SIG-M5 (cell line): ENCODE data around the gene KRTAP5-8.
"Not testable (repeated sequence)": the region's sequence is repeated elsewhere in the genome, so short reads cannot be mapped to it uniquely, and the experiment has no call there.

Experiments
- DNase-seq: peaks from one replicate; lab custom pipeline; 2025; lab: John Stamatoyannopoulos, UW

Gene KRTAP5-8

DNA sequence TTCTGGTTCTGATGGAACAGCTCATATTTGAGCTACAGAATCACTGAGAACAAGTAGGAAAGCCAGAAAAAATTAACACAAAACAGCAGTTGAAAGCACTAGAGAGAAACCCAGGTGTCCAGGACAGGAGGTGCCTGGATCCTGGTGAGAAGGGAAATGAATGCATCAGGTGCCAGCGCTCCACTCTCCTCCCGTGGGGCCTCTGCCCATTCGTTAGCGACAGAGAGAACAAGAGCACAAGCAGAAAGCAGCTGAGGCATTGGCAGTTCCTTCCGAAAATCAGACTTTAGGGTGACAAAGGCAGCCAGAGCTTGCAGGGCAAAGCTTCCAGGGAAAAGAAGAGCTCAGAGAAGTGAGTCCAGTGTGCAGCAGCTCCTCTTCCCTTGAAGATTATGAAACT, 30.7 kb upstream of the KRTAP5-8 start:
- DNase-seq: no peak

DNA sequence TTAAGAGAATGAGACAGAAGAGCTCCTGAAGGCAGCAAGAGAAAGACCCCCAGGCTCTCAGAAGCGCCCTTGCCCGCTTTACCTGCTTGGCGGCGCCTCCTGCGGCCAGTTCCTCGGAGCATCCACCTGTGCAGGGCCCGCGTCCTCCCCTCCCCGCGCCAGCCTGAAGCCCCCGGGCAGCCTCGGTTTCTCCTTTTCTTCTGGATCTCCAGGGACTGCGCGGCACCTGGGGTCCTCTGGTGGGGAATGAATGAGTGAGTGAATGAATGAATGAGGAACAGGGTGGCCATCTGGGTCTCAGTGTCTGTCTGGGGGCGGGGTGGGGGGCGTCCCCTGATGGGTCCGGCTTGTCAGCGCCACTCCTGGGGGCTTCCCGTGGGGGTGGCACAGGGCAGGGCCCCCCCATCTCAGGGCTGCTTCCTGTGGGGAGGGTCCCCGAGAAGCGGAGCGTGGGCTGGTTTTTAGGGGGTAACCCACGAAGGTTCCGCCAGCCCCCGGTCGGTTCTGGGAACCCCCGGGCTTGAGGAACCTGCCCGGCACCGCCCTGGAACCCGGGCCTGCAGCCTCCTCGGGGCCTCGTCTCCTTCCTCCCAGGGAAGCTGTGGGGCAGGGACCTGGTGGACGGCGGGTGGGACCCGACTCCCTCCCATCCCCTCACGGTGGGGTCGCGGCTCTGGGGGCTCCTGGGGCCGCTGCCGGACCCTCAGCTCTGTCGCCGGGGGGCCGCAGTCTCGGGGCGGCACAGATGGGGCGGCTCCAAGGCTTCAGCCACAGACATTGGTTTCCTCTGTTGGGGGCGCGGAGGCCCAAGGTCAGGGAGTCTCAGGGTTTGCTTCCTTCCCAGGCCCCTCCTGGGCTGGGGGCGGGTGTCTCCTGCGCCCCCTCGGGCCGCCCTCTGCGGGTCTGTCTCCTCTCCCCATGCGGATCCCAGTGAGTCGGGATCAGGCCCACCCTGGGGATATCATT, 19.0 kb upstream of the KRTAP5-8 start:
- DNase-seq: no peak

DNA sequence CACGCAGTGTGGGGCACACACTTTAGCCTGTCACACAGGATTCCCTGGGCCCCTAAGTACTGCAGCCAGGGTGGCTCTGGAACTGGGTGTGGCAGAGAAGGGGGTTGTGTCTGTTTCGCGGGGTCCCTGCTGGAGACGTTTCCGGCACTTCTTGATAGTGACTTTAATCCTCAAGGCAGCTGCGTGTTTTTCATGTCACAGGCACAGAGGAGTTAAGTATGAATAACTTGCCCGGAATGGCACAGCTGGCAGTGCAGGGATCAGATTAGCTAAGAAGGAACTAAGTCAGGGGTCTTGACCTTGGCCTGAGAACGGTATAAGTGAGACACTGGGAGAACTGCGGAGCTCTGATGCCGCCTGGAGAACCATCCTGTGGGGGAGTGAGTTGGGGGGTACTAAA, 18.3 kb upstream of the KRTAP5-8 start:
- DNase-seq: no peak

DNA sequence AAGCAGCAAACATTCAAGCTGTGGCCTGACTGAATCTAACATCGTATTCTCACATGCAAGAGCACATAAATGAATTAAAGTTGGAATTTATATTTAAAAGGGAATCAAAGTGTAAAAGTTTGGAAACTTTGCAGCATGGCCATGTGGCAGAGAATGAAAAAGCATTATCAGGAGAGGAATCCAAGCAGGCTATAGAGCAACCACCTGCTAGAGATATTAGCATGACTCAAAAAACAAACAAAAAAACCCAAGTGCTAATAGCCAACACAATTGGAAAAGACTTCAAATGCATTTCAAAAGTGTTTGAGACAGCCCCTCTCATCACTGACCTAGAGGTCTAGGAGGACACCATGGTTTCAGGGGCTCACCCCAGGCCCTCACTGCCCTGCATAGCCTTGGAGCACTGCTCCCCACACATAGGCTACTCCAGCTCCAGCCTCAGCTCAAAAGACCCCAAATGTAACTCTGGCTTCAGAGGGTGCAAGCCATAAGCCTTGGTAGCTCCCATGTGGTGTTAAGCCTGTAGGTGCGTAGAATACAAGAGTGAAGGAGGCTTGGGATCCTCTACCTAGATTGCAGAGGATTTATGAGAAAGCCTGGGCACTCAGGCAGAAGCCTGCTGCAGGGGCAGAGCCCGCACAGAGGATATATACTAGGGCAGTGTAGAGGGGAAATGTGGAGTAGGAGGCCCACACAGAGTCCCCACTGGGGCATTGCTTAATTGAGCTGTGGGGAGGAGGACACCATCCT, 12.5 kb upstream of the KRTAP5-8 start:
- no peak for DNase-seq

DNA sequence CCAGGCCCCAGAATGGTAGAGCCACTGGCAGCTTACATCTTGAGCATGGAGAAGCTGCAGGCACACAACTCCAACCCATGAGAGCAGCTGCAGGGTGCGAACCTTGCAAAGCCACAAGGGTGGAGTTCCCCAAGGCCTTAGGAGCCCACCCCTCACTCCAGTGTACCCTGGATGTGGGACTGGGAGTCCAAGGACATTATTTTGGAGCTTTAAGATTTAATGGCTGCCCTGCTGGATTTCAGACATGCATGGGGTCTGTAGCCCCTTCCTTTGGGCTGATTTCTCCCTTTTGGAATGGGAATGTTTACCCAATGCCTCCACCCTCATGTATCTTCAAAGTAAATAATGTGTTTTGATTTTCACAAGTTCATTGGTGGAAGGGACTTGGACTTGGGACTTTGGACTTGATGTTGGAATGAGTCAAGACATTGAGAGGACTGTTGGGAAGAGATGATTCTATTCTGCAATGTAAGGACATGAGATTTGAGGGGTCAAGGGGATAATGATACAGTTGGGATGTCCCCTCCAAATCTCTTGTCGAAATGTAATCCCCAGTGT, 11.8 kb upstream of the KRTAP5-8 start:
- DNase-seq: no peak

DNA sequence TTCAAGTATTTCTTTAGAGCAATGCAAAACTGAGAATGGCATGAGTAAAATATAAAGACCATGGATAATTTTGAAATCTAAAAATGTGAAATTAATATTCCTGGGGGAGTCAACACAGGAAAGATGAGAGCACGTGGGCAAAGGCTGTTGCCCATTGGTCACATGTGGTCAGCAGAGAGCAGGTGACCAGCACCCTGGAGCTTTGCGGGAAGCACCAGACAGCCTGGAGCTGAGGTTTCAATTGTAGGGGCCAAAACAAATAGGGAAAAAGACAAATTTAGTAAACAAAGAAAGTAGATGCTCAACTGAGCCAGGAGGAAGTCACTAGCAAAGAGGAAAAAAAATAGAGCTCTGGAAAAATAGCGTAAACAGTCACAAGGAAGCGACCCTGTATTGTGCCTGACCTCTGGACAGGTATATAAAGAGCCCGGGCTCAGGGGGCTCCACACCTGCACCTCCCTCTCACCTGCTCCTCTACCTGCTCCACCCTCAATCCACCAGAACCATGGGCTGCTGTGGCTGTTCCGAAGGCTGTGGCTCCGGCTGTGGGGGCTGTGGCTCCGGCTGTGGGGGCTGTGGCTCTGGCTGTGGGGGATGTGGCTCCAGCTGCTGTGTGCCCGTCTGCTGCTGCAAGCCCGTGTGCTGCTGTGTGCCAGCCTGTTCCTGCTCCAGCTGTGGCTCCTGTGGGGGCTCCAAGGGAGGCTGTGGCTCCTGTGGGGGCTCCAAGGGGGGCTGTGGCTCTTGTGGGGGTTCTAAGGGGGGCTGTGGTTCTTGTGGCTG, 10.8 kb upstream of the KRTAP5-8 start, which contains the start of gene KRTAP5-7:
TSS of gene KRTAP5-7 (plus strand) at position 472 of the 780 bp plus-strand sequence. CDS start at position 506, 34 bp downstream.
- not testable (repeated sequence) for DNase-seq

DNA sequence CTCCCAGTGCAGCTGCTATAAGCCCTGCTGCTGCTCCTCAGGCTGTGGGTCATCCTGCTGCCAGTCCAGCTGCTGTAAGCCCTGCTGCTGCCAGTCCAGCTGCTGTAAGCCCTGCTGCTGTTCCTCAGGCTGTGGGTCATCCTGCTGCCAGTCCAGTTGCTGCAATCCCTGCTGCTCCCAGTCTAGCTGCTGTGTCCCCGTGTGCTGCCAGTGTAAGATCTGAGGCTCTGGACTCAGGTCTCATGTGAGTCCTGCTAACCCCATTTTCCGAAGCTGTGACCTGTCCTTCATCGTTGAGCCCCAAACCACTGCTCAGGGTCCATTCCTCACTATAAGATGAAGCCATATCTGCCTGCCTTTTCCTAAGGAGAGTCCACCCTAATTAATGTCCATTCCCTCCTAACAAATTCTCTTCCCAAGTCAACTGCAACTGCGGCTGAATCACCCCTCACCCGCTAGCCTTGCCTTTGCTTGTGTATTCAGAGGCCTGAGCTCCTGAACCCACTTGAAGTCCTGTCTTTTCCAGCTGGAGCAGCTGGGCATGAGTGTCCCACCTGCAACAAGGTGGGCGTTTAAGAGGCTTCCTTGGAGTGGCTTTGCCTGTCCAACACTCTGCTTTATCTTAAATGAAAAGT, 10.1 kb upstream of the KRTAP5-8 start:
- no peak for DNase-seq

DNA sequence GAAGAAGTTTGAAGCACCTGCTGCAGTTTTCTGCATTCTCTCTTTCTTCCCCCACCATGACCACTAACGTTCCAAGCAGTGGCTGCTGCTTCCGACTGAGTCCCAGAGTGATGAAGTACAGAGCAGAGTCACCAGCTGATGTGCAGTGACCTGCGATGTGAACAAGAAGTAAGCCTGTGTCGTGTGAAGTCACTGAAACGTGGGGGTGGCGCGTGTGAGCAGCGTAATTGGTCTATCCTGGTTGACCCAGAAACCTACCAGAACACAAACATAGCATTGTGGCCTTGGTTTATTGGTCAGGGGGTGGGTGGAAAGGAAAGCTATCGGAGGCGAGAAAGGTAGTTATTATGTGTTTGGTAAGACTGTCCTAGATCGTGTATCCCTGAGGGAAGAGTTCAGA, 7.2 kb upstream of the KRTAP5-8 start:
- DNase-seq: no peak

DNA sequence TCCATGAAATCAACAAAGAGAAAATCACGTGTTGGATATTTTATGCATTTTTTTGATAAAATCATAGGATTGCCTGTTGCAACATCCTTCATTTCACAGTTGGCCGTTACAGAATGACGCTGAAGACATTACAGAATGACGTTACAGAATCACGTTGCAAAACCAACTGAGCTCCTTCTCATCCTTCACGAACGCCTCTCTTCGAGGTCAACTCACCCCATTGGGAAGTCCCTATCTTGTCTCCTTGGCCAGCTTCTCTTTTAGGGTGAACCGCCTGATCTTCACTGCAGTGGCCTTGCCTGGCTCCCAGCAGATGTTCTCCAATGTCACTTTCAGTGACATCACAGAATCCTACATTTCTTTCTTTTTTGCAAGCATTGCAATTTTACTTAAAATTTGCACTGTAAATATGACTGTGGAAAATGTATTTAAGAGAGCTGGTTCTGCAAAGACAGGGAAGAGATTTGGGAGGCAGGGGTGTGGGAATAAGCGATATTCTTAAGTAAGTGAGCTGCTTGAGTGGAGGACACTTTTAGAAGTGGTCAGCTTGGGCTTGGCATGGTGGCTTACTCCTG, 5.7 kb upstream of the KRTAP5-8 start:
- no peak for DNase-seq

DNA sequence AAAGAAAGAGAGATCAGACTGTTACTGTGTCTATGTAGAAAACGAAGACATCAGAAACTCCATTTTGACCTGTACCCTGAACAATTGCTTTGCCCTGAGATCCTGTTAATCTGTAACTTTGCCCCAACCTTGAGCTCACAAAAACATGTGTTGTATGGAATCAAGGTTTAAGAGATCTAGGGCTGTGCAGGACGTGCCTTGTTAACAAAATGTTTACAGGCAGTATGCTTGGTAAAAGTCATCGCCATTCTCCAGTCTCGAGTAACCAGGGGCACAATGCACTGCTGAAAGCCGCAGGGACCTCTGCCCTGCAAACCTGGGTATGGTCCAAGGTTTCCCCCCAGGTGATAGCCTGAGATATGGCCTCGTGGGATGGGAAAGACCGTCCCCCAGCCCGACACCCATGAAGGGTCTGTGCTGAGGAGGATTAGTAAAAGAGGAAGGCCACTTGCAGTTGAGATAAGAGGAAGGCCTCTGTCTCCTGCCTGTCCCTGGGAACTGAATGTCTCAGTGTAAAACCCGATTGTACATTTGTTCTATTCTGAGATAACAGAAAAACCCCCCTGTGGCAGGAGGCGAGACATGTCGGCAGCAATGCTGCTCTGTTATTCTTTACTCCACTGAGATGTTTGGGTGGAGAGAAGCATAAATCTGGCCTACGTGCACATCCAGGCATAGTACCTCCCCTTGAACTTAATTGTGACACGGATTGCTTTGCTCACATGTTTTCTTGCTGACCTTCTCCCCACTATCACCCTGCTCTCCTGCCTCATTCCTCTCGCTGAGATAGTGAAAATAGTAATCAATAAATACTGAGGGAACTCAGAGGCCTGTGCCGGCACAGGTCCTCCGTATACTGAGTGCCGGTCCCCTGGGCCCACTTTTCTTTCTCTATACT, 2.9 kb upstream of the KRTAP5-8 start:
- not testable (repeated sequence) for DNase-seq

DNA sequence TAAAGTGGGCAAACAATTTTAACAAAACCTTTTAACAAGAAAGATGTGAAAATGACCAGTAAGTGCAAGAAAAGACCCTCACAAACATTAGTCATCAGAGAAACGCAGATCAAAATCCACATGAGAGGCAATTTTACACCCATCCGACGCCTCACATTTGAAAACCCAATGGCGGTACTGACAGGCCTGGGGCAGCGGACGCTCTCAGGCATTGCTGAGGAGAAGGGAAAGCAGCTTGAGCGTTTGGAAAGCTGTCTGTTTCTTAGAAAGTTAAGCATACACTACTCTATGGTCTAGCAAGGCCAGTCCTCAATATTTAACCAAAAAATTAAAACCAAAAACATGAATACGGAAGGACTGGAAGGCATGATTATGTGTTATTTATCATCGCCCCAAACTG, 2.0 kb upstream of the KRTAP5-8 start:
- no peak for DNase-seq

DNA sequence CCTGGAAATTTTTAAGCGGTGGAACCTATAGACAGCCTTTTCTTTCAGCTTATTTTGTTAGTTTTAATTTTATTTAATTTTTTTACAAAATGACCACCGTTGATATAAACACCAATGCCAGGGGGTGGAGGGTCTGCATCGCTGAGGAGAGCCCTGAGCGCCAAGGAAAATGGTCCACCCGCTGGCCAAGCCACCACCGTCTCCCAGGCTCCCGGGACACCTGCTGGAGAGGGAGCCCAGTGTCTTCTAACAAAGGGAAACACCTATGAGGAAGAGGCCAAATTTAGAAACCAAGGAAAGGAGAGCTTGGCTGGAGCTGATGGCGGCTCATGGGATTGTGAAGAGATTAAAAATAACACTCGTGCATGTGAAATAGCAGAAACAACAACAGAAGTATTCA, 288 bp upstream of the KRTAP5-8 start:
- DNase-seq: no peak

DNA sequence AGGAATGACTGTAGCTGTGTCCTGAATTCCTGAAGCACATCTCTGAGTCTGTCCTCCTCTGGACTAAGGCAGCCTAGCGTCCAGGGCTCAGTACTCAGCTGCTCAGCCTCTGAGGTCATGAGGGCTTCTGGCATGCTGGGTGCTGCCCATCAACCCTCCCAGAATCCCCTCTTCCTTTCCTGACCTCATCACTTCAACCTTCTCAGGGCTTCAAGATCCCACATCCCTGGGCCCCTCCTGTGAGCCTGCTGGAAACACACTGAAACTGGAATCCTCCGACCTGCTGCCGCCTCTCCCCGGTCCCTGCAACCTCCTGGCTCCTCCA, 803 bp downstream of the KRTAP5-8 start:
- no peak for DNase-seq

DNA sequence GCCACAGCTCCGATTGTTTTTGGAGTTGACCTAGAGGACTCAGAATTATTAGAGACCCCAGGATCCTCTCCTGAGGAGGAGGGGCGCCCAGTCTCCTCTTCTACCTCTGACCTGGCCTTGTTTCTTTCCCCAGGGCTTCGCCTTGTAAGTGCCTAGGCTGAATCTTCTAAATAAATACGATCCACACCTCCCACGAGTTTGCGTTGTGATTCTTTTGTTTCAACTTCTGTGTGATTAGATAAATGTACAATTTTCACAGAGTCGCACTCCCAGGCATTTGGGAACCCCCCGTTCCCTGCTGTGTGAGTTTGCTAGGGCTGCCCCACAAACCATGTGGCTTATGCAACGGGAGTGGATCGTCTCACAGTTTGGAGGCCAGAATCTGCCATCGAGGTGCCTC, 1.2 kb downstream of the KRTAP5-8 start:
- no peak for DNase-seq

DNA sequence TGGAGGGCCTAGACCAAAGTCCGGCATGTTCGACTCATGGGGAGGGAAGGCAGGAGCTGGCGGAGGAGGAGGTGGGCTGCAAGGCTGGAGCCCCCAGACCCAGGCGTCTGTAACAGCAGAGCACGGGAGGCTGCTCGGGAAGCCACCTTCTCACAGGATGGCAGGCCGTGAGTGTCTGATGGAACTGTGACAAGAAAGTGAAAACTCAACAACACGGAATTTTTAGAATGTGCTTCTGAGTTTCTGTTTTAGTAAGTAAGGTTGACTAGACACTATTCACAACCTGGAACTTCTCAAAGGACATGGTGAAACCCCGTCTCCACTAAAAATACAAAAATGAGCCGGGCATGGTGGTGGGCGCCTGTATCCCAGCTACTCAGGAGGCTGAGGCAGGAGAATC, 2.1 kb downstream of the KRTAP5-8 start:
- not testable (repeated sequence) for DNase-seq

DNA sequence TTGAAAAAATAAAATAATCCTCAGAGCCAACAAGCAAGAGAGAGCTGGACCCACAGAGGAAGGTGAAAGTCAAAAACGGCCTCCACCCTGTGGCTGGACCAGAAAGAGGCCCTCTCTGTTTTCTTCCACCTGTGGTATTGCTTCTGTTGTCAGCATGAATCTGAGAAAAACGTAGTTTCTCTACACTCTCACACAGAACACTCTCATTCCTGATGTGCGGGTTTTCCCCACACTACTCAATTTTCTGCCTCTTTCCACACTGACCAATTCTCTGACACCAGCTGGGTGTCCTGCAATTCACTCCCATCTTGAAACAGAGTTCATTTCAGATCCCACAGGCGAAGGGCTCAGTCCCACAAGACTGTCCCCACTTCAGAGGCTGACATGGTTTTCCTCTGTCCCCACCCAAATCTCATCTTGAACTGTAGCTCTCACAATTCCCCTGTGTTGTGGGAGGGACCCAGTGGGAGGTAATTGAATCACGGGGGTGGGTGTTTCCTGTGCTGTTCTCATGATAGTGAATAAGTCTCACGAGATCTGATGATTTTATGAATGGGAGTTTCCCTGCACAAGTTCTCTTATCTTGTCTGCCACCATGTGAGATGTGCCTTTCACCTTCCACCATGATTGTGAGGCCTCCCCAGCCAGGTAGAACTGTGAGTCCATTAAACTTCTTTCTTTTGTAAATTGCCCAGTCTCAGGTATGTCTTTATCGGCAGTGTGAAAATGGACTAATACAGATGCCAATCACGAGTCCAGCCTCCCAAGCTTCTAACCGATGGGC, 2.9 kb downstream of the KRTAP5-8 start:
- DNase-seq: not testable (repeated sequence)

DNA sequence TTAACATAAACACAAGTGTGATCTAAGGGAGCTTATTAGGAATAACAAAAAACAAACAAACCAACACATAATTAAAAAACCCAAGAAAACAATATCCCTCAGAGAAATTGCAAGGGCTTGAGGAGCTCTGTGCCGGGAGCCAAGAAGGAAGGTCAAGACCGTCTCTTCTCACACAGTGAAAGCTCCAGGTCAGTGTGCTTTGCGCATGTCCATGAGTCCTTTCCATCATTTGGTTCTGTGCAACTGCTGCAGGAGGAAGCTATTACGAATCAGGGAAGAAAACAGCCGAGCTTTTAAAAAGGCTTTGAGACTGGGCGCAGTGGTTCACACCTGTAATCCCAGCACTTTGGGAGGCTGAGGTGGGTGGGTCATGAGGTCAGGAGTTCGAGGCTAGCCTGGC, 4.6 kb downstream of the KRTAP5-8 start:
- DNase-seq: no peak

DNA sequence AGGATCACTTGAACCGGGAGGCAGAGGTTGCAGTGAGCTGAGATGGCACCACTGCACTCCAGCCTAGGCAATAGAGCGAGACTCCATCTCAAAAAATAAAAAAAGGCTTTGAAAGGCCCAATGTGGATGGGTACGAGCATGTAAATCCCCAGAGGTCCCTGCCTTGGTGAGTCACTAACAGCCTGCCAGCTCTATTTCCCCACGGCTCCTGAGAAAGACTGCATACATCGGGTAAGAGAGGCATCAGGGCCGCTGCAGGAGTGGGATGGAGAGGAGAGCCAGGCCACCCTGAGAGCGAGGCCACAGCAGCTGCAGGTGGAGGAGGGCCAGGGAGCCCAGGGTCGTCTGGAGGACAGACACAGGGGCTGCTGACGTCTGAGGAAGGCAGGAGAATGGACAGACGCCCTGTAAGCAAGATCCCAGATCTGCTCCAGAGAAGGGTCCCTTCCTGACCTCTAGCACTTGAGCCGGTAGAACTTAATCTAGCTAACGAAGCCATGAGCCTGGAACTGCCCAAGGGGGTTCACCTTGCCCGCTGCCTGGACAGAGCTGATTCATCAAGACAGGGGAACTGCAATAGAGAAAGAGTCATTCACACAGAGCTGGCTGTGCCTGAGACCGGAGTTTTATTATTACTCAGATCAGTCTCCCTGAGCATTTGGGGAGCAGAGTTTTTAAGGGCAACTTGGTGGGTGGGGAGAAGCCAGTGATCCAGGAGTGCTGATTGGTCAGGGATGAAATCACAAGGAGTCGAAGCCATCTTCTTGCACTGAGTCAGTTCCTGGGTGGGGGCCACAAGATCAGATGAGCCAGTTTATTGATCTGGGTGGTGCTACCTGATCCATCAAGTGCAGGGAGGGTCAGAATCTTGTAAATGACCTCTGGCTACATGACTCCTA, 5.3 kb downstream of the KRTAP5-8 start:
- DNase-seq: no peak
